GM23338 (cell line): ENCODE results near the gene PDK3. TPM values are rescaled to one million over a fixed set of nuclear protein-coding genes. Genes with fewer than 3 reads are reported as not detected.

ENCODE experiments used
- ATAC-seq: fragments of 200-7000 bp; cut with Tn5 transposase; 3 replicates; pipeline ENCODE4 v1.9.1; 2020
- DNase-seq: peaks from one replicate; pipeline ENCODE4 v3.0.0-alpha.2; 2015; ENCODE audit warnings: low spot score
- H2AFZ ChIP-seq: fragments of 200-600 bp; sonication (generic); 2 replicates; pipeline ENCODE4 v1.8.0; 2016; ENCODE audit warnings: antibody characterized with exemption, mild to moderate bottlenecking, moderate library complexity
- H3F3A ChIP-seq: fragments of 200-600 bp; sonication (generic); replicated peaks from 2 replicates; pipeline ENCODE4 v1.8.0; 2017; ENCODE audit warnings: antibody characterized with exemption, mixed run types, low read depth
- H3K27ac ChIP-seq: fragments of 200-600 bp; sonication (generic); 2 replicates; pipeline ENCODE4 v1.6.1; 2016; ENCODE audit warnings: low read depth
- H3K27me3 ChIP-seq: fragments of 200-600 bp; sonication (generic); 2 replicates; pipeline ENCODE4 v1.8.0; 2016; ENCODE audit warnings: mild to moderate bottlenecking, mixed run types, moderate library complexity; ENCODE audit not compliant: insufficient read depth
- H3K36me3 ChIP-seq: fragments of 200-600 bp; sonication (generic); 2 replicates; pipeline ENCODE4 v1.8.0; 2016; ENCODE audit warnings: mild to moderate bottlenecking; ENCODE audit not compliant: insufficient read depth
- H3K4me1 ChIP-seq: fragments of 200-600 bp; sonication (generic); 2 replicates; pipeline ENCODE4 v1.8.0; 2016; ENCODE audit warnings: mild to moderate bottlenecking, moderate library complexity; ENCODE audit not compliant: insufficient read depth
- H3K4me2 ChIP-seq: fragments of 200-600 bp; sonication (generic); 2 replicates; pipeline ENCODE4 v1.7.1; 2017; ENCODE audit warnings: mixed run types
- H3K4me3 ChIP-seq: fragments of 200-600 bp; sonication (generic); 2 replicates; pipeline ENCODE4 v1.6.1; 2016; ENCODE audit warnings: mixed run types
- H3K79me2 ChIP-seq: fragments of 200-600 bp; sonication (generic); replicated peaks from 2 replicates; pipeline ENCODE4 v1.8.0; 2017; ENCODE audit warnings: mild to moderate bottlenecking; ENCODE audit not compliant: insufficient read depth
- H3K9me2 ChIP-seq: fragments of 200-600 bp; sonication (generic); 2 replicates; pipeline ENCODE4 v1.8.0; 2017; ENCODE audit not compliant: insufficient read depth
- H4K20me1 ChIP-seq: fragments of 200-600 bp; sonication (generic); replicated peaks from 2 replicates; pipeline ENCODE4 v1.8.0; 2017; ENCODE audit warnings: mild to moderate bottlenecking; ENCODE audit not compliant: insufficient read depth
- H3K27ac Mint-ChIP-seq: 2 replicates; pipeline ENCODE4 v1.8.0; 2020; ENCODE audit warnings: inconsistent platforms, mild to moderate bottlenecking, moderate library complexity, mixed read lengths
- H3K27me3 Mint-ChIP-seq: 3 replicates; pipeline ENCODE4 v1.8.0; 2022; ENCODE audit warnings: low read depth, mild to moderate bottlenecking, moderate library complexity, mixed read lengths, inconsistent platforms; ENCODE audit not compliant: insufficient read depth, poor library complexity
- H3K36me3 Mint-ChIP-seq: 3 replicates; pipeline ENCODE4 v1.8.0; 2021; ENCODE audit warnings: low read depth, mild to moderate bottlenecking, inconsistent platforms, moderate library complexity, mixed read lengths
- H3K4me1 Mint-ChIP-seq: 3 replicates; pipeline ENCODE4 v1.8.0; 2020; ENCODE audit warnings: mild to moderate bottlenecking, inconsistent platforms, mixed read lengths
- H3K4me3 Mint-ChIP-seq: 3 replicates; pipeline ENCODE4 v1.8.0; 2021; ENCODE audit warnings: moderate library complexity, mild to moderate bottlenecking, inconsistent platforms, mixed read lengths
- H3K9me3 Mint-ChIP-seq: 3 replicates; pipeline ENCODE4 v1.8.0; 2020; ENCODE audit warnings: moderate library complexity, mild to moderate bottlenecking, inconsistent platforms, mixed read lengths
- CTCF ChIP-seq, 2 experiments: fragments of 200-600 bp in 1 of 2; sonication (generic) in 1 of 2; conservative IDR thresholded peaks; 2 replicates each; pipeline versions ENCODE4 v1.5.1 to v1.6.1; 2016 to 2017; ENCODE audit warnings: antibody characterized with exemption in 2 of 2, low read depth in 2 of 2, mild to moderate bottlenecking in 2 of 2, moderate library complexity in 1 of 2
- ETS1 ChIP-seq: IDR thresholded peaks from 2 replicates; pipeline ENCODE4 v1.6.1; 2016; ENCODE audit warnings: antibody characterized with exemption
- EZH2 ChIP-seq: fragments of 200-600 bp; sonication (generic); IDR thresholded peaks from one replicate; pipeline ENCODE4 v1.8.0; 2017; ENCODE audit warnings: antibody characterized with exemption, mild to moderate bottlenecking, low read depth; ENCODE audit not compliant: unreplicated experiment
- NANOG ChIP-seq: IDR thresholded peaks from 2 replicates; pipeline ENCODE4 v1.6.1; 2016; ENCODE audit warnings: antibody characterized with exemption, borderline replicate concordance
- POLR2AphosphoS5 ChIP-seq: IDR thresholded peaks from 2 replicates; pipeline ENCODE4 v1.6.1; 2016; ENCODE audit warnings: antibody characterized with exemption, low read depth
- STAT1 ChIP-seq: IDR thresholded peaks from one replicate; pipeline ENCODE4 v1.6.1; 2016; ENCODE audit warnings: antibody characterized with exemption; ENCODE audit not compliant: unreplicated experiment
- ZNF114 ChIP-seq: fragments of 250-450 bp; sonication (Bioruptor Pico); IDR thresholded peaks from 2 replicates; pipeline ENCODE4 v1.5.0; 2020; ENCODE audit warnings: mild to moderate bottlenecking, moderate library complexity
- ZNF462 ChIP-seq: fragments of 250-450 bp; sonication (Bioruptor Pico); IDR thresholded peaks from 2 replicates; pipeline ENCODE4 v1.5.0; 2020; ENCODE audit warnings: mild to moderate bottlenecking, moderate library complexity
- polyA plus RNA-seq: library from polyadenylated mRNA; unstranded; fragments of >200 nt; fragmentation: Nextera tagmentation; extraction: Ambion mirVana; gene quantifications from 2 replicates; pipeline ENCODE4 v1.2.1, GENCODE V29; 2016
- total RNA-seq: library from RNA; depleted of rRNA; stranded (reverse); fragments of >200 nt; shearing (Covaris generic); gene quantifications from 2 replicates; pipeline ENCODE4 v1.2.3, GENCODE V29; 2014

The PDK3 gene
- total and polyA plus RNA-seq, 2 experiments from 2014 or later = 35.7 to 51.2 TPM

GRCh38 chrX:24464498-24464835 is 619 bp upstream of the PDK3 start:
- peak overlapping the region; percentile 70 for H3K4me3 ChIP-seq
- no peak for DNase-seq
- no peaks in the 10 kb centered on the region for H3K9me2 ChIP-seq
- peak overlapping the region; percentile 87 for H3K27ac Mint-ChIP-seq
- H3K4me2 ChIP-seq = peak overlapping the region; percentile 83
- no peaks in the 10 kb centered on the region; the same call in 2 of the 3 replicates for H3K36me3 Mint-ChIP-seq
- H3K27me3 Mint-ChIP-seq = no peaks in the 10 kb centered on the region
- no peaks in the 10 kb centered on the region for H3K27me3 ChIP-seq
- no peak for ATAC-seq
- peaks cover 26% of the 10 kb centered on the region for H3K79me2 ChIP-seq
- H3K36me3 ChIP-seq = no peaks in the 10 kb centered on the region
- 0 out of 2 replicates have a peak, but pooled peaks cover 3% of the 10 kb centered on the region for H4K20me1 ChIP-seq
- no peaks in the 10 kb centered on the region for H3F3A ChIP-seq
- peaks cover 5% of the 10 kb centered on the region for H3K4me1 ChIP-seq
- TF ChIP-seq EZH2 (no peak), NANOG (no peak)
- no peaks in the 10 kb centered on the region for H3K9me3 Mint-ChIP-seq
- peaks cover 11% of the 10 kb centered on the region for H3K4me1 Mint-ChIP-seq
- peak overlapping the region; percentile 86 for H2AFZ ChIP-seq
- peak overlapping the region; percentile 78 for H3K4me3 Mint-ChIP-seq
- H3K27ac ChIP-seq = peak overlapping the region; percentile 78; the same call in 1 of the 2 replicates

GRCh38 chrX:24465532-24465865 is 413 bp downstream of the PDK3 start:
- Mint-ChIP-seq H3K4me3 (peak overlapping the region; percentile 73), H3K9me3 (no peaks in the 10 kb centered on the region), H3K27ac (no peak overlapping the region), H3K27me3 (no peaks in the 10 kb centered on the region), H3K4me1 (peaks cover 11% of the 10 kb centered on the region), H3K36me3 (no peaks in the 10 kb centered on the region; the same call in 2 of the 3 replicates)
- peak overlapping the region; percentile 70 for H3K4me3 ChIP-seq
- no peaks in the 10 kb centered on the region for H3F3A ChIP-seq
- TF ChIP-seq POLR2AphosphoS5 = no peak
- TF ChIP-seq STAT1 = no peak
- TF ChIP-seq CTCF (conservative IDR thresholded peaks at IDR 0.05; ENCODE audit: low read depth in 2 of 2) = no peak
- TF ChIP-seq ZNF114 = no peak
- TF ChIP-seq EZH2 = no peak
- TF ChIP-seq ETS1 = no peak
- no peak for TF ChIP-seq ZNF462 (CRISPR knock-in tag)
- peak; percentile 15 for ATAC-seq
- H3K27me3 ChIP-seq = no peaks in the 10 kb centered on the region
- H3K4me2 ChIP-seq = peak overlapping the region; percentile 76
- H3K4me1 ChIP-seq = peaks cover 5% of the 10 kb centered on the region
- H3K79me2 ChIP-seq = peaks cover 34% of the 10 kb centered on the region
- no peak overlapping the region for H2AFZ ChIP-seq
- H3K36me3 ChIP-seq = no peaks in the 10 kb centered on the region
- DNase-seq = peak; percentile 1
- H4K20me1 ChIP-seq = 0 out of 2 replicates have a peak, but pooled peaks cover 3% of the 10 kb centered on the region
- H3K9me2 ChIP-seq = no peaks in the 10 kb centered on the region
- H3K27ac ChIP-seq = 0 out of 2 replicates have a peak overlapping the region, but pooled peaks have one; percentile 55
